Ovary (tissue), 3 donors: ENCODE results near the gene PLD2.

ENCODE experiments used
- EP300 ChIP-seq: sonication (generic); formaldehyde crosslinking; IDR thresholded peaks from one replicate; pipeline ENCODE4 v1.6.1; 2017; ENCODE audit warnings: antibody characterized with exemption
- TF ChIP-seq, protein P1 (sequence below), 3 donors: fragments of 450-650 bp in 2 of 3; fragments of 200-600 bp in 1 of 3; IDR thresholded peaks; one replicate each; pipeline versions ENCODE4 v1.5.1 to v1.8.0; 2016 to 2022; ENCODE audit warnings: antibody characterized with exemption in 3 of 3, mild to moderate bottlenecking in 1 of 3
- donor health status: DM: no; HTN: no; CAD: no.

- TF ChIP-seq, protein P1, sequence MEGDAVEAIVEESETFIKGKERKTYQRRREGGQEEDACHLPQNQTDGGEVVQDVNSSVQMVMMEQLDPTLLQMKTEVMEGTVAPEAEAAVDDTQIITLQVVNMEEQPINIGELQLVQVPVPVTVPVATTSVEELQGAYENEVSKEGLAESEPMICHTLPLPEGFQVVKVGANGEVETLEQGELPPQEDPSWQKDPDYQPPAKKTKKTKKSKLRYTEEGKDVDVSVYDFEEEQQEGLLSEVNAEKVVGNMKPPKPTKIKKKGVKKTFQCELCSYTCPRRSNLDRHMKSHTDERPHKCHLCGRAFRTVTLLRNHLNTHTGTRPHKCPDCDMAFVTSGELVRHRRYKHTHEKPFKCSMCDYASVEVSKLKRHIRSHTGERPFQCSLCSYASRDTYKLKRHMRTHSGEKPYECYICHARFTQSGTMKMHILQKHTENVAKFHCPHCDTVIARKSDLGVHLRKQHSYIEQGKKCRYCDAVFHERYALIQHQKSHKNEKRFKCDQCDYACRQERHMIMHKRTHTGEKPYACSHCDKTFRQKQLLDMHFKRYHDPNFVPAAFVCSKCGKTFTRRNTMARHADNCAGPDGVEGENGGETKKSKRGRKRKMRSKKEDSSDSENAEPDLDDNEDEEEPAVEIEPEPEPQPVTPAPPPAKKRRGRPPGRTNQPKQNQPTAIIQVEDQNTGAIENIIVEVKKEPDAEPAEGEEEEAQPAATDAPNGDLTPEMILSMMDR (IDR thresholded peaks at IDR 0.05): no peak
- TF ChIP-seq EP300: no peak
Measured at GRCh38 chr17:4772235-4772613, 34.7 kb upstream of the PLD2 start.
